ENCODE results near the gene COA1.

COA1 gene

GRCh38 chr7:43671521-43671920 is 57.8 kb downstream of the COA1 start:
- H3K9me3 ChIP-seq (replicated peaks; ENCODE audit: insufficient read depth, low read length): no peaks in the 10 kb centered on the region
- TF ChIP-seq CTCF (IDR thresholded peaks at IDR 0.05; ENCODE audit: low read length) (no peak), EZH2 (optimal IDR thresholded peaks at IDR 0.05; ENCODE audit: low read depth, low read length) (no peak), EZH2phosphoT487 (IDR thresholded peaks at IDR 0.05; ENCODE audit: low read length) (no peak)
- peaks cover 93% of the 10 kb centered on the region for H3K79me2 ChIP-seq (ENCODE audit: low read length)
- H3F3A ChIP-seq (ENCODE audit: insufficient read depth, low read length): no peaks in the 10 kb centered on the region
- no peaks in the 10 kb centered on the region for H3K4me1 ChIP-seq (ENCODE audit: low read length)
- no peaks in the 10 kb centered on the region for H3K9me2 ChIP-seq (replicated peaks; ENCODE audit: insufficient read depth, low read length)
- no peak overlapping the region for H3K27ac ChIP-seq (ENCODE audit: low read length)
- no peaks in the 10 kb centered on the region for H4K20me1 ChIP-seq (ENCODE audit: insufficient read depth, low read length)
- no peaks in the 10 kb centered on the region for H3K27me3 ChIP-seq (replicated peaks; ENCODE audit: insufficient read depth, low read length)
- no peaks in the 10 kb centered on the region for H3K36me3 ChIP-seq (replicated peaks; ENCODE audit: insufficient read depth, low read length)
- DNase-seq: no peak
- no peak overlapping the region for H2AFZ ChIP-seq (ENCODE audit: low read length)
- H3K4me2 ChIP-seq (ENCODE audit: low read depth, low read length): no peak overlapping the region
- H3K4me3 ChIP-seq (ENCODE audit: low read length): no peak overlapping the region
- H3K9ac ChIP-seq (ENCODE audit: low read length): no peak overlapping the region

DNA sequence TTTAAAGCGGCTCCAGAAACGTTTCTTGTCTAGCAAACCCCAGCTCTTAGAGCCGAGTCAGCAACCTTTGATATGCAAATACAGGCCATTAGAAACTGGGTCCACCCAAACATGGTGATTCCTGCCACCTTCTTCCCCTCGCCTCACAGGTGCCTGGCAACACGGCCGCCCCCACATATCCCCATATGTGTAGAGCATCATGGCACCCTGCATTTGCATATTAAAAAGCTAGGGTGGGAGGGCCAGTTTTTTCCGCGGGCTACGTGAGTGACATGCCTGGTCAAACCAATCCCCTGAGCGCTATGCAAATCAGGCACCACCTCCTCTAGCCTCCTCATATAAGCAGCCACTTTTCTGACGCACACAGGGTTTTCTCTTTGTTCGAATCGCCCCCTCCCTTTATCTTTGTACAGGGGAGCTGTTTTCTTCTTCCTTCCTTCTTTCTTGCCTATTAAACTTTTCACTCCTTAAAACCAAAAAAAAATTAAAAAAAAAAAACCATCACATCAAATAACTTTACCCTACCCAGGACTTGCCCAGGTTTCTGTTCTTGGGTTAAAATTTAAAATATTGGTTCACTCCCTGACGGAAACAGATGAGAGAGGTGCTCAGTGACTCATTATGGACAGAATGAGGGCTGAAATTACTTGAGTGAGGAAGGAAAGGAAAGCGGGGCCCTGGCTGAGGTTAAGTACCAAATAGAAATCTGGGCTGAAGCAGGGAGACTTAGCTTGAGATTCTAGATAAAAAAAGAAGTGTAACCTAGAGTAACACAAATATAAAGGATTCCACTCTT is 59.8 kb downstream of the COA1 start:
- H3K4me3 ChIP-seq (ENCODE audit: low read length): no peak overlapping the region
- no peaks in the 10 kb centered on the region for H3K9me2 ChIP-seq (replicated peaks; ENCODE audit: insufficient read depth, low read length)
- H3K36me3 ChIP-seq (replicated peaks; ENCODE audit: insufficient read depth, low read length): no peaks in the 10 kb centered on the region
- no peaks in the 10 kb centered on the region for H4K20me1 ChIP-seq (ENCODE audit: insufficient read depth, low read length)
- H3K27me3 ChIP-seq (replicated peaks; ENCODE audit: insufficient read depth, low read length): no peaks in the 10 kb centered on the region
- H3K27ac ChIP-seq (ENCODE audit: low read length): no peak overlapping the region
- H3K4me2 ChIP-seq (ENCODE audit: low read depth, low read length): no peak overlapping the region
- no peaks in the 10 kb centered on the region for H3K9me3 ChIP-seq (replicated peaks; ENCODE audit: insufficient read depth, low read length)
- no peak for DNase-seq
- peaks cover 97% of the 10 kb centered on the region for H3K79me2 ChIP-seq (ENCODE audit: low read length)
- TF ChIP-seq EZH2phosphoT487 (IDR thresholded peaks at IDR 0.05; ENCODE audit: low read length) (no peak), CTCF (IDR thresholded peaks at IDR 0.05; ENCODE audit: low read length) (no peak), EZH2 (optimal IDR thresholded peaks at IDR 0.05; ENCODE audit: low read depth, low read length) (no peak)
- no peaks in the 10 kb centered on the region for H3F3A ChIP-seq (ENCODE audit: insufficient read depth, low read length)
- H3K4me1 ChIP-seq (ENCODE audit: low read length): no peaks in the 10 kb centered on the region
- no peak overlapping the region for H2AFZ ChIP-seq (ENCODE audit: low read length)
- no peak overlapping the region for H3K9ac ChIP-seq (ENCODE audit: low read length)

DNA sequence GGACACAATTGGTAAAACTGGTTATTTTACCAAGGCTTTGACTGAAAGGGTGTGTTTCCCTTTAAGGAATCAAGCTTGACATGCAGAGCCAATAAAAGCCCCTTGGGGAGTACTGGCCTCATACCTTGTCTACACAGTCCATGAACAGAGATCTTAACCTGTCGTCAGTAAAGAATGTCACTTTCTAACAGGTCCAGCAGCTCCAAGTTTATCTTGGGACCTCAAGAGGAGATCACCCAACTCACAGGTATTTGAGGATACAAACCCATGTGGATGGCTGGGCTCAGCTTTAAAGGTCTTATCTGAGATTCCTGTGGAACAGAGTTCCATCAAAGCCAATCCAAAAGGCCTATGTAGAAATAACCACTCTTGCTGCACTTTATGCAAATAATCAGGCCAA is 61.3 kb downstream of the COA1 start:
- Histone ChIP-seq H3K4me1 (ENCODE audit: low read length) (no peaks in the 10 kb centered on the region), H3F3A (ENCODE audit: insufficient read depth, low read length) (no peaks in the 10 kb centered on the region), H3K9me3 (replicated peaks; ENCODE audit: insufficient read depth, low read length) (no peaks in the 10 kb centered on the region), H3K9me2 (replicated peaks; ENCODE audit: insufficient read depth, low read length) (no peaks in the 10 kb centered on the region), H3K27me3 (replicated peaks; ENCODE audit: insufficient read depth, low read length) (no peaks in the 10 kb centered on the region), H3K36me3 (replicated peaks; ENCODE audit: insufficient read depth, low read length) (no peaks in the 10 kb centered on the region; the same call in 1 of the 2 replicates), H3K9ac (ENCODE audit: low read length) (no peak overlapping the region), H3K27ac (ENCODE audit: low read length) (no peak overlapping the region), H2AFZ (ENCODE audit: low read length) (no peak overlapping the region), H3K4me2 (ENCODE audit: low read depth, low read length) (no peak overlapping the region), H3K79me2 (ENCODE audit: low read length) (peaks cover 97% of the 10 kb centered on the region), H4K20me1 (ENCODE audit: insufficient read depth, low read length) (no peaks in the 10 kb centered on the region), H3K4me3 (ENCODE audit: low read length) (no peak overlapping the region)
- no peak for TF ChIP-seq CTCF (IDR thresholded peaks at IDR 0.05; ENCODE audit: low read length)
- no peak for TF ChIP-seq EZH2 (optimal IDR thresholded peaks at IDR 0.05; ENCODE audit: low read depth, low read length)
- no peak for DNase-seq
